ENCODE measurements around the gene CSRNP2. TPM values are rescaled to one million over a fixed set of nuclear protein-coding genes. Genes with fewer than 3 reads are reported as not detected.

CSRNP2 gene
- total RNA-seq, 1 experiment from 2014 or later: 18.1 TPM

DNA sequence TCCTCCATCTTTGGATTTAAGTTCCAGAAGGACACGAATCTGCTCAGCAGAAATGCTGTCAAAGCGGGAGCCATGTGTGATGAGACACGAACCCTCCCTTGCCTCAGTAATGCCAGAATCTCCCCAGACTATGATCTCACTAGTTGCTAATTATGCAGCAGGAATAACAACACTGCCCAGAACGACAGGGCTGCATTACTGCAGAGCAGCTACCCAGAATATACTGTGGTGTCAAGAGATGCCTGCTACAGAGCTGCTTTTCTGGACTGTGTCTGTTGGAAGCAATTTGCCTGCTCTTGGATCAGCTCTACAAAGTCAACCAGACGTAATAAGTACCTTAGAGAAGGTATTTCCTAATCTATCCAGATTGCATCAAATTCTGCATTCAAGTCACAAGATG, 5.5 kb downstream of the CSRNP2 start:
- Mint-ChIP-seq H3K9me3 (ENCODE audit: low read depth, unreplicated experiment) (no peaks in the 10 kb centered on the region), H3K27me3 (ENCODE audit: unreplicated experiment) (no peaks in the 10 kb centered on the region), H3K4me3 (ENCODE audit: low read depth, unreplicated experiment) (no peak overlapping the region), H3K36me3 (ENCODE audit: insufficient read depth, unreplicated experiment) (peaks cover 6% of the 10 kb centered on the region), H3K27ac (ENCODE audit: unreplicated experiment) (no peak overlapping the region), H3K4me1 (ENCODE audit: low read depth, unreplicated experiment) (peaks cover 13% of the 10 kb centered on the region)
- BruUV-seq (replicated peaks): no TSS peak
- TF ChIP-seq, protein P1, sequence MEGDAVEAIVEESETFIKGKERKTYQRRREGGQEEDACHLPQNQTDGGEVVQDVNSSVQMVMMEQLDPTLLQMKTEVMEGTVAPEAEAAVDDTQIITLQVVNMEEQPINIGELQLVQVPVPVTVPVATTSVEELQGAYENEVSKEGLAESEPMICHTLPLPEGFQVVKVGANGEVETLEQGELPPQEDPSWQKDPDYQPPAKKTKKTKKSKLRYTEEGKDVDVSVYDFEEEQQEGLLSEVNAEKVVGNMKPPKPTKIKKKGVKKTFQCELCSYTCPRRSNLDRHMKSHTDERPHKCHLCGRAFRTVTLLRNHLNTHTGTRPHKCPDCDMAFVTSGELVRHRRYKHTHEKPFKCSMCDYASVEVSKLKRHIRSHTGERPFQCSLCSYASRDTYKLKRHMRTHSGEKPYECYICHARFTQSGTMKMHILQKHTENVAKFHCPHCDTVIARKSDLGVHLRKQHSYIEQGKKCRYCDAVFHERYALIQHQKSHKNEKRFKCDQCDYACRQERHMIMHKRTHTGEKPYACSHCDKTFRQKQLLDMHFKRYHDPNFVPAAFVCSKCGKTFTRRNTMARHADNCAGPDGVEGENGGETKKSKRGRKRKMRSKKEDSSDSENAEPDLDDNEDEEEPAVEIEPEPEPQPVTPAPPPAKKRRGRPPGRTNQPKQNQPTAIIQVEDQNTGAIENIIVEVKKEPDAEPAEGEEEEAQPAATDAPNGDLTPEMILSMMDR (IDR thresholded peaks at IDR 0.05; ENCODE audit: unreplicated experiment): no peak
- CTCF ChIA-PET: no interaction called here
- intact Hi-C loops (cut with micrococcal nuclease; ENCODE audit: unreplicated experiment): no loop called here
- no peak for DNase-seq

DNA sequence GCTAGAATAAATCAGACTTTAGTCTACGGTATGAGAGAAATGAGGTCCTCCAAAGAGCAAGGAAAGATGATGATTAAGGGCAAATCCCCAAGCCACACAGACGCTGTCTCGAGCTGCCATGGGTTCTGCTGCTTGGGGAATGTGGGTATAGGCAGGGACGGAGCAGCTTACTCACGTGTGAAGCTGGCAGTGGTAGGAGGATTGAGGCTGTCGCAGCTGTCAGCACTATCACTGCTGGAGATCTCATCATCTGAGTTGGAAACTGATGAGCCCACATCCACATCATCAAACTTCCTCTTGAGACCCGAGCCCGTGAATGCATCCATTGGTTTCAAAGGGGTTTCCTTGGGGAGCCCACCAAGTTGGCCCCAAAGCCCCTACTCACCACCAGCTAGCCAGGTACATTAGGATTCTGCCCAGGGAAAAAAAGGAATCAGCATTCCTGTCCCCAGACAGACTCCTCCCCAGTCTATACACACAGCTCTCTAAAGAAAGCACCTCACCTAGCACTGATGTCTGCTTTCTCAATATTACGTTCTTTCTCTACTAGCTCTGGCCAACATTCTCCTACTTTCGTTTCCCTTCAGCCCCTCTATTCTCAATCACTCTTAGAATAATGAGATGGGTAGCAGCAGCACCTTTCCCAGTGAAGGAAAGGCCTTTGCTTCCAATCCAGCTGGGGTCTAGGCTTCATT, 7.0 kb downstream of the CSRNP2 start:
- Mint-ChIP-seq H3K4me3 (ENCODE audit: low read depth, unreplicated experiment) (no peak overlapping the region), H3K9me3 (ENCODE audit: low read depth, unreplicated experiment) (no peaks in the 10 kb centered on the region), H3K4me1 (ENCODE audit: low read depth, unreplicated experiment) (peaks cover 2% of the 10 kb centered on the region), H3K27me3 (ENCODE audit: unreplicated experiment) (no peaks in the 10 kb centered on the region), H3K36me3 (ENCODE audit: insufficient read depth, unreplicated experiment) (peaks cover 8% of the 10 kb centered on the region), H3K27ac (ENCODE audit: unreplicated experiment) (no peak overlapping the region)
- no TSS peak for BruUV-seq (replicated peaks)
- TF ChIP-seq, protein P1 (IDR thresholded peaks at IDR 0.05; ENCODE audit: unreplicated experiment): no peak
- CTCF ChIA-PET: no interaction called here
- intact Hi-C loops (cut with micrococcal nuclease; ENCODE audit: unreplicated experiment): no loop called here
- DNase-seq: no peak

DNA sequence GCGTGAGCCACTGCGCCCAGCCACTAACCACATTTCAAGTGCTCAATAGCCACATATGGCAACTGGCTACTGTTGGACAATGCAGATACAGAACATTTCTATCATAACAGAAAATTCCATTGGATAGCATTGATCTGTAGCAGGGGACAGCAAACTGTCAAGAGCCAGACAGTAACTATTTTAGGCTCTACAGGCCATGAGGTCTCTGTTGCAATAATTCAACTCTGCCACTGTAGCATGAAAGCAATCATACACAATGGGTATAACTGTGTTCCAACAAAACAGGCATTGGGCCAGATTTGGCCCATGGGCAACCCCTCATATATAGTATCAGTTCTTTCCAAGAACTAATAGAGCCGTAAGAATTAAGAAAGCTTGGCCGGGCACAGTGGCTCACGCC, 8.0 kb downstream of the CSRNP2 start:
- Mint-ChIP-seq H3K36me3 (ENCODE audit: insufficient read depth, unreplicated experiment) (peaks cover 16% of the 10 kb centered on the region), H3K4me3 (ENCODE audit: low read depth, unreplicated experiment) (no peak overlapping the region), H3K27me3 (ENCODE audit: unreplicated experiment) (no peaks in the 10 kb centered on the region), H3K4me1 (ENCODE audit: low read depth, unreplicated experiment) (no peaks in the 10 kb centered on the region), H3K9me3 (ENCODE audit: low read depth, unreplicated experiment) (no peaks in the 10 kb centered on the region), H3K27ac (ENCODE audit: unreplicated experiment) (no peak overlapping the region)
- intact Hi-C loops (cut with micrococcal nuclease; ENCODE audit: unreplicated experiment): no loop called here
- CTCF ChIA-PET: no interaction called here
- TF ChIP-seq, protein P1 (IDR thresholded peaks at IDR 0.05; ENCODE audit: unreplicated experiment): no peak
- no TSS peak for BruUV-seq (replicated peaks)
- no peak for DNase-seq

DNA sequence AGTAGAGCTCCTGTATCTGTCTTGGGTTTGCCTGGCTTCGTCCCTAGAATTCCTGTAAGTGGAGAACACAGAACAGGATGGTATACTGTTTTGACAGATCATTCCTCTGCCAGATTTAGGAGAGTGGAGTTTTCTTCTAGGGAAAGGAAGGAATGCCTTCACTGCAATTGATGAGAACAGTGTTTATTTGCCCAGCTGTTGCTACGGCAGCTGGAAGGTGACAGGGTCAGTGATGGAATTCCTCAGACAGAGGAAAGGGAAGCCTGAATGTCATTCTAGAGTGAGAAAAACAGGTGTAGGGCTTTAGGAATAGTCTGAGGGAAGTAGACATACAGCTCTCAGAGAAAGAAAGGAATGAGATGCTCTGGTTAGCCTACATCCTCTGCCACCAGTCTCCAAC, 11.7 kb downstream of the CSRNP2 start:
- intact Hi-C loops (cut with micrococcal nuclease; ENCODE audit: unreplicated experiment): no loop called here
- H3K27ac Mint-ChIP-seq (ENCODE audit: unreplicated experiment): no peak overlapping the region
- H3K4me1 Mint-ChIP-seq (ENCODE audit: low read depth, unreplicated experiment): no peaks in the 10 kb centered on the region
- no peak overlapping the region for H3K4me3 Mint-ChIP-seq (ENCODE audit: low read depth, unreplicated experiment)
- TF ChIP-seq, protein P1 (IDR thresholded peaks at IDR 0.05; ENCODE audit: unreplicated experiment): no peak
- no TSS peak for BruUV-seq (replicated peaks)
- peaks cover 23% of the 10 kb centered on the region for H3K36me3 Mint-ChIP-seq (ENCODE audit: insufficient read depth, unreplicated experiment)
- no peak for DNase-seq
- no peaks in the 10 kb centered on the region for H3K27me3 Mint-ChIP-seq (ENCODE audit: unreplicated experiment)
- CTCF ChIA-PET: interaction anchor here (0.6 kb wide), 1 partner anchor 266 kb away, joined by 3 read pairs; no protein-coding TSS in a partner anchor
- H3K9me3 Mint-ChIP-seq (ENCODE audit: low read depth, unreplicated experiment): no peaks in the 10 kb centered on the region
